Erythroblast (primary cell): ENCODE results near the gene GPR15LG.

Experiments used
- GATA1 ChIP-seq: IDR thresholded peaks from 2 replicates; pipeline ENCODE4 v1.6.1; 2011; ENCODE audit warnings: low read depth, mild to moderate bottlenecking, control low read depth, low read length, moderate library complexity
- POLR2A ChIP-seq: IDR thresholded peaks from 2 replicates; pipeline ENCODE4 v1.6.1; 2011; ENCODE audit warnings: mild to moderate bottlenecking, low read length

DNA sequence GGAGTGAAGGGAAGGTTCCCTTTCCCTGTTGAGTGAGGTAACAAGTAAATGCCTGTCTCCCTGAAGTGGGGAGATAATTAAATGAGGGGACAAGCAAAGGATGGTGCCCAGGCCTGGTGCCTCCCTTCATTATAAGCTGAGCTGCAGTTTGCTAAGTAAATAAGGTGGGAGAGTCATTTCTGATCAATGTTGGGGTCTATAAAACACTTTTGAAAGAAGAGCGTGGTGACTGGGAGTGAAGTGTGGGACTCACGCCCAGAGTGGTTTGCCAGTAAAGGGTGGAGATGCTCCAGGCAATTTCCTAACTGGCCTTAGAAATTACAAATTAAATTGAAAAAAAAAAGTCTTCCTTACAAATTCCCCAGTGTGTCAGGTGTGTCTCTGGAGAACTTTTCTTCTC is 9.6 kb upstream of the GPR15LG start:
- TF ChIP-seq POLR2A (no peak), GATA1 (no peak)
